Measurements from ENCODE around the gene NPEPL1.

NPEPL1 gene

GRCh38 chr20:58702161-58702510 is 9.5 kb downstream of the NPEPL1 start:
- no peak for DNase-seq

GRCh38 chr20:58702859-58703648 is 10.5 kb downstream of the NPEPL1 start:
- DNase-seq = no peak

- no peak for DNase-seq
These were observed 11.3 kb downstream of the NPEPL1 start for GRCh38 chr20:58703765-58704371.

GRCh38 chr20:58705208-58705926 is 12.8 kb downstream of the NPEPL1 start:
- no peak for DNase-seq

GRCh38 chr20:58706150-58706892 is 13.7 kb downstream of the NPEPL1 start:
- no peak for DNase-seq

- DNase-seq = no peak
These were observed 14.5 kb downstream of the NPEPL1 start for GRCh38 chr20:58706975-58707681.

GRCh38 chr20:58707770-58708169 is 15.2 kb downstream of the NPEPL1 start:
- no peak for DNase-seq

- DNase-seq = no peak
These were observed 15.8 kb downstream of the NPEPL1 start for GRCh38 chr20:58708246-58708931.

GRCh38 chr20:58709013-58709702 is 16.6 kb downstream of the NPEPL1 start:
- DNase-seq = no peak

GRCh38 chr20:58709703-58710039 is 17.1 kb downstream of the NPEPL1 start:
- DNase-seq = no peak

- no peak for DNase-seq
These were observed 18.1 kb downstream of the NPEPL1 start for GRCh38 chr20:58710481-58711265.

GRCh38 chr20:58711266-58712051 is 18.9 kb downstream of the NPEPL1 start:
- no peak for DNase-seq

GRCh38 chr20:58712151-58712791 is 19.7 kb downstream of the NPEPL1 start:
- no peak for DNase-seq

GRCh38 chr20:58712806-58713731 is 20.5 kb downstream of the NPEPL1 start:
- no peak for DNase-seq

- DNase-seq = no peak
These were observed 21.3 kb downstream of the NPEPL1 start for GRCh38 chr20:58713801-58714339.

GRCh38 chr20:58714340-58714922 is 21.8 kb downstream of the NPEPL1 start:
- no peak for DNase-seq

GRCh38 chr20:58714923-58715351 is 22.3 kb downstream of the NPEPL1 start:
- no peak for DNase-seq

Data from Kasumi-1 (cell line).